H1 (cell line): Measurements from ENCODE around the gene RFX5. TPM values are rescaled to one million over a fixed set of nuclear protein-coding genes. Genes with fewer than 3 reads are reported as not detected.

Experiments used
- CTCF ChIA-PET: fragments of 300-600 bp; sonication (Branson Sonifier 250); formaldehyde crosslinking; loops from one replicate; lab custom pipeline; 2021; ENCODE audit not compliant: partially characterized antibody; lab: Charles Lee
- POLR2A ChIA-PET: fragments of 300-600 bp; sonication (Branson Sonifier 250); formaldehyde crosslinking; loops from one replicate; lab custom pipeline; 2021; ENCODE audit warnings: inconsistent platforms; ENCODE audit not compliant: partially characterized antibody; lab: Charles Lee
- DNase-seq, 2 experiments: peaks; one replicate each; pipeline versions ENCODE4 v3.0.0 to v3.0.0-alpha.2; 2010 to 2022; ENCODE audit warnings: low spot score in 2 of 2, low read depth in 1 of 2, mixed read lengths in 1 of 2
- FAIRE-seq: peaks from 2 replicates; lab custom pipeline; 2011; peaks lifted over from hg19 to GRCh38; lab: Jason Lieb, UNC
- H2AFZ ChIP-seq: 2 replicates; pipeline ENCODE4 v1.8.1; 2012; ENCODE audit warnings: low read length, inconsistent platforms
- H2AK5ac ChIP-seq: 2 replicates; pipeline ENCODE4 v1.6.1; 2013; ENCODE audit warnings: low read depth, low read length
- H2BK120ac ChIP-seq: replicated peaks from 2 replicates; pipeline ENCODE3; 2013; ENCODE audit warnings: low read depth, low read length, inconsistent platforms
- H2BK12ac ChIP-seq: 2 replicates; pipeline ENCODE4 v1.6.1; 2013; ENCODE audit warnings: low read depth, low read length
- H2BK15ac ChIP-seq: 2 replicates; pipeline ENCODE4 v1.6.1; 2013; ENCODE audit warnings: low read length
- H2BK20ac ChIP-seq: 2 replicates; pipeline ENCODE4 v1.6.1; 2013; ENCODE audit warnings: low read length
- H2BK5ac ChIP-seq: 2 replicates; pipeline ENCODE4 v1.6.1; 2013; ENCODE audit warnings: low read depth, low read length
- H3K14ac ChIP-seq: 2 replicates; pipeline ENCODE4 v1.6.1; 2013; ENCODE audit warnings: inconsistent platforms; ENCODE audit not compliant: insufficient read length
- H3K18ac ChIP-seq: 2 replicates; pipeline ENCODE4 v1.6.1; 2013; ENCODE audit warnings: low read length; ENCODE audit errors: extremely low read depth
- H3K23ac ChIP-seq: 2 replicates; pipeline ENCODE4 v1.6.1; 2013; ENCODE audit warnings: inconsistent platforms; ENCODE audit not compliant: insufficient read length
- H3K23me2 ChIP-seq: 2 replicates; pipeline ENCODE4 v1.6.1; 2013; ENCODE audit warnings: low read depth, low read length
- H3K27ac ChIP-seq: 2 replicates; pipeline ENCODE4 v1.6.1; 2011; ENCODE audit warnings: low read depth, low read length, inconsistent platforms
- H3K27me3 ChIP-seq, 4 experiments: replicated peaks in 1 of 4; 1 replicate in 1 of 4; 2 replicates in 3 of 4; pipeline versions ENCODE4 v1.6.1 to v1.8.1; 2011 to 2013; ENCODE audit warnings: low read length in 3 of 4, mild to moderate bottlenecking in 3 of 4, inconsistent platforms in 2 of 4, mixed read lengths in 2 of 4, moderate library complexity in 1 of 4; ENCODE audit not compliant: control insufficient read depth in 3 of 4, insufficient read depth in 3 of 4; ENCODE audit errors: extremely low read depth in 1 of 4
- H3K36me3 ChIP-seq, 4 experiments: 2 replicates each; pipeline versions ENCODE4 v1.6.1 to v1.8.1; 2011 to 2013; ENCODE audit warnings: mild to moderate bottlenecking in 4 of 4, low read length in 3 of 4, moderate library complexity in 2 of 4, control low read depth in 1 of 4, inconsistent platforms in 1 of 4; ENCODE audit not compliant: insufficient read depth in 4 of 4, control insufficient read depth in 2 of 4
- H3K4ac ChIP-seq: replicated peaks from 2 replicates; pipeline ENCODE3; 2013; ENCODE audit warnings: low read length, low read depth, mixed read lengths, inconsistent platforms; ENCODE audit not compliant: insufficient read length
- H3K4me1 ChIP-seq, 4 experiments: replicated peaks in 1 of 4; 1 replicate in 1 of 4; 2 replicates in 3 of 4; pipeline versions ENCODE4 v1.6.1 to v1.8.1; 2011 to 2013; ENCODE audit warnings: low read length in 3 of 4, inconsistent platforms in 2 of 4, mixed read lengths in 1 of 4; ENCODE audit not compliant: insufficient read depth in 4 of 4, control insufficient read depth in 3 of 4
- H3K4me2 ChIP-seq, 2 experiments: 2 replicates each; pipeline versions ENCODE4 v1.6.1 to v1.8.1; 2011 to 2013; ENCODE audit warnings: low read depth in 2 of 2, low read length in 2 of 2, control low read depth in 1 of 2, inconsistent platforms in 1 of 2, mild to moderate bottlenecking in 1 of 2; ENCODE audit not compliant: insufficient read depth in 1 of 2
- H3K4me3 ChIP-seq, 4 experiments: fragments of 200-600, 300-600 bp in 1 of 4; sonication (generic), shearing (Covaris generic), sonication (Bioruptor Twin) in 1 of 4; 2 replicates each; pipeline versions ENCODE4 v1.5.1 to v1.8.1; 2011 to 2016; ENCODE audit warnings: low read length in 4 of 4, low read depth in 3 of 4, control low read depth in 2 of 4, inconsistent platforms in 2 of 4, mild to moderate bottlenecking in 2 of 4, mixed read lengths in 1 of 4, moderate library complexity in 1 of 4; ENCODE audit not compliant: insufficient read depth in 2 of 4; ENCODE audit errors: extremely low read depth in 1 of 4
- H3K56ac ChIP-seq: replicated peaks from 2 replicates; pipeline ENCODE3; 2013; ENCODE audit warnings: low read depth, mild to moderate bottlenecking, mixed read lengths, low read length, inconsistent platforms; ENCODE audit not compliant: insufficient read length
- H3K79me1 ChIP-seq: 2 replicates; pipeline ENCODE4 v1.6.1; 2013; ENCODE audit warnings: low read depth, low read length, control low read depth
- H3K79me2 ChIP-seq, 2 experiments: 2 replicates each; pipeline versions ENCODE4 v1.6.1 to v1.8.1; 2012 to 2013; ENCODE audit warnings: low read length in 2 of 2, mild to moderate bottlenecking in 2 of 2, inconsistent platforms in 1 of 2; ENCODE audit not compliant: insufficient read depth in 2 of 2, control insufficient read depth in 1 of 2
- H3K9ac ChIP-seq, 4 experiments: replicated peaks in 1 of 4; 1 replicate in 1 of 4; 2 replicates in 3 of 4; pipeline versions ENCODE4 v1.6.1 to v1.8.1; 2011 to 2013; ENCODE audit warnings: low read depth in 3 of 4, low read length in 3 of 4, control low read depth in 2 of 4, mild to moderate bottlenecking in 2 of 4, moderate library complexity in 2 of 4, inconsistent platforms in 1 of 4; ENCODE audit errors: extremely low read depth in 1 of 4
- H3K9me3 ChIP-seq, 2 experiments: 2 replicates each; pipeline versions ENCODE4 v1.6.1 to v1.8.1; 2012 to 2013; ENCODE audit warnings: mild to moderate bottlenecking in 2 of 2, moderate library complexity in 2 of 2, control low read depth in 1 of 2, inconsistent platforms in 1 of 2, low read depth in 1 of 2, low read length in 1 of 2, mixed read lengths in 1 of 2; ENCODE audit not compliant: insufficient read depth in 2 of 2
- H4K20me1 ChIP-seq, 2 experiments: replicated peaks in 1 of 2; 2 replicates each; pipeline versions ENCODE3 to v1.8.1; 2011 to 2013; ENCODE audit warnings: inconsistent platforms in 2 of 2, low read length in 2 of 2, mild to moderate bottlenecking in 1 of 2; ENCODE audit not compliant: insufficient read depth in 2 of 2, control insufficient read depth in 1 of 2
- H4K5ac ChIP-seq: 2 replicates; pipeline ENCODE4 v1.6.1; 2013; ENCODE audit warnings: low read length, low read depth, mixed read lengths, inconsistent platforms; ENCODE audit not compliant: insufficient read length
- H4K8ac ChIP-seq: 2 replicates; pipeline ENCODE4 v1.8.0; 2013; ENCODE audit warnings: mild to moderate bottlenecking, moderate library complexity, low read length, inconsistent platforms; ENCODE audit not compliant: insufficient read depth; ENCODE audit errors: extremely low read depth
- H4K91ac ChIP-seq: replicated peaks from 2 replicates; pipeline ENCODE3; 2013; ENCODE audit warnings: low read length, mixed read lengths, inconsistent platforms; ENCODE audit not compliant: insufficient read length
- BCL11A ChIP-seq, 2 experiments: IDR thresholded peaks; one replicate each; pipeline ENCODE4 v1.6.1; 2011; ENCODE audit warnings: low read depth in 2 of 2, low read length in 2 of 2, mild to moderate bottlenecking in 2 of 2
- CHD2 ChIP-seq: IDR thresholded peaks from 2 replicates; pipeline ENCODE4 v1.6.1; 2012; ENCODE audit warnings: low read length, improper control_type of control experiment
- EP300 ChIP-seq, 2 experiments: IDR thresholded peaks; 1 replicate in 1 of 2; 2 replicates in 1 of 2; pipeline ENCODE4 v1.6.1; 2011 to 2012; ENCODE audit warnings: low read depth in 2 of 2, low read length in 2 of 2, mild to moderate bottlenecking in 2 of 2, borderline replicate concordance in 1 of 2, inconsistent platforms in 1 of 2, moderate library complexity in 1 of 2
- EZH2 ChIP-seq: fragments of 200-600 bp; sonication (generic); IDR thresholded peaks from 2 replicates; pipeline ENCODE4 v1.7.1; 2012; ENCODE audit warnings: low read depth, mild to moderate bottlenecking, moderate library complexity, low read length, inconsistent platforms; ENCODE audit not compliant: severe bottlenecking
- FOSL1 ChIP-seq: IDR thresholded peaks from 2 replicates; pipeline ENCODE4 v1.6.1; 2011; ENCODE audit warnings: mild to moderate bottlenecking, low read depth, low read length, moderate library complexity; ENCODE audit not compliant: insufficient read depth
- JUND ChIP-seq: IDR thresholded peaks from 2 replicates; pipeline ENCODE4 v1.6.1; 2011; ENCODE audit warnings: mild to moderate bottlenecking, improper control_type of control experiment, low read length
- WGBS, 2 experiments: shearing (Covaris generic) in 1 of 2; methylation state at CpG; one replicate each; pipeline versions ENCODE4 v1.1.6 to v1.1.7; 2013 to 2015; ENCODE audit warnings: low lambda C conversion rate in 2 of 2, mixed read lengths in 2 of 2, inconsistent platforms in 1 of 2, low coverage in 1 of 2, missing lambda C conversion rate in 1 of 2; ENCODE audit not compliant: insufficient replicate concordance in 2 of 2, insufficient coverage in 1 of 2, insufficient read length in 1 of 2; ENCODE audit errors: extremely low coverage in 1 of 2, missing lambda C conversion rate in 1 of 2; 5-methylcytosine and 5-hydroxymethylcytosine counted together
- polyA plus RNA-seq, 7 experiments: library from polyadenylated mRNA; depleted of rRNA in 3 of 7; stranded (reverse) in 5 of 7; unstranded in 2 of 7; fragments of >200 nt in 5 of 7; fragments of 200-250 nt in 2 of 7; gene quantifications; 1 replicate in 5 of 7; 2 replicates in 1 of 7; 4 replicates in 1 of 7; pipeline versions ENCODE4 v1.2.1 to v1.2.3, GENCODE V29; 2011 to 2013; ENCODE audit warnings: missing spikeins in 2 of 7, mixed read lengths in 2 of 7
- total RNA-seq: library from RNA; stranded (reverse); fragmentation: NEBNext Ultra II Directional; extraction: Animal tissue kit (Norgen Biotek cat#: 25700); gene quantifications from 2 replicates; pipeline ENCODE4 v1.2.1, GENCODE V29; 2021

Gene RFX5
- total and polyA plus RNA-seq, 2 of the 8 experiments (the other 6 are each of a cell fraction or from before 2014, with no cell fraction given): 27.8 to 59.7 TPM

GRCh38 chr1:151314137-151314875, 32.7 kb downstream of the RFX5 start:
- Histone ChIP-seq H3K23me2 (no peaks in the 10 kb centered on the region), H3K4me1 (0 out of 7 replicates have a peak, but pooled peaks cover 0 to 3% (median 0%) of the 10 kb centered on the region in 4 experiments), H4K20me1 (peaks cover 0 to 3% of the 10 kb centered on the region in 2 experiments), H2BK120ac (no peak overlapping the region), H3K18ac (no peak overlapping the region), H3K4ac (no peak overlapping the region), H3K23ac (no peak overlapping the region), H3K56ac (no peak overlapping the region), H2AK5ac (no peak overlapping the region), H3K79me1 (no peaks in the 10 kb centered on the region), H3K9ac (no peak overlapping the region), H2AFZ (no peak overlapping the region), H4K8ac (no peak overlapping the region), H2BK15ac (no peak overlapping the region), H3K27me3 (no peaks in the 10 kb centered on the region), H2BK20ac (no peak overlapping the region), H3K79me2 (no peaks in the 10 kb centered on the region), H4K5ac (no peak overlapping the region), H3K4me2 (no peak overlapping the region), H3K9me3 (no peaks in the 10 kb centered on the region), H3K14ac (no peak overlapping the region), H2BK12ac (no peak overlapping the region), H3K4me3 (no peak overlapping the region), H3K36me3 (peaks cover 0 to 12% (median 5%) of the 10 kb centered on the region in 4 experiments; a peak in 4 of 8 replicates), H4K91ac (no peak overlapping the region), H3K27ac (no peak overlapping the region), H2BK5ac (no peak overlapping the region)
- DNase-seq (no peak), FAIRE-seq (no peak)
- ChIA-PET POLR2A (interaction anchor here (2.9 to 3.8 kb wide), 2 partner anchors 10 to 13 kb away, joined by 10 to 20 read pairs; partner anchors contain the start of gene PI4KB), CTCF (interaction anchor here (1.5 to 11.6 kb wide), 3 partner anchors 9 to 25 kb away, joined by 3 to 129 read pairs (median 86); no protein-coding TSS in a partner anchor)
- 79% methylated on average over 3 of the region's 3 CpGs; no CpG with 5 or more reads in 1 of the 2 experiments for WGBS, 2 experiments
- TF ChIP-seq BCL11A (IDR thresholded peaks at IDR 0.05; ENCODE audit: low read depth in 2 of 2, low read length in 2 of 2) (no peak), CHD2 (no peak), JUND (no peak), EP300 (IDR thresholded peaks at IDR 0.05; ENCODE audit: borderline replicate concordance in 1 of 2, low read depth in 2 of 2, low read length in 2 of 2) (no peak), EZH2 (no peak), FOSL1 (no peak)
